GM12873 (cell line): ENCODE data around the gene OR51B5.

Source experiments
- TF ChIP-seq, protein P1 (sequence below): IDR thresholded peaks from 2 replicates; pipeline ENCODE4 v1.5.1; 2012; ENCODE audit warnings: low read depth, mild to moderate bottlenecking, moderate library complexity, low read length, control low read depth; ENCODE audit not compliant: insufficient read depth; ENCODE audit errors: missing control alignments

The OR51B5 gene

GRCh38 chr11:5368502-5369043 lies 25.2 kb upstream of the OR51B5 start:
- TF ChIP-seq, protein P1, sequence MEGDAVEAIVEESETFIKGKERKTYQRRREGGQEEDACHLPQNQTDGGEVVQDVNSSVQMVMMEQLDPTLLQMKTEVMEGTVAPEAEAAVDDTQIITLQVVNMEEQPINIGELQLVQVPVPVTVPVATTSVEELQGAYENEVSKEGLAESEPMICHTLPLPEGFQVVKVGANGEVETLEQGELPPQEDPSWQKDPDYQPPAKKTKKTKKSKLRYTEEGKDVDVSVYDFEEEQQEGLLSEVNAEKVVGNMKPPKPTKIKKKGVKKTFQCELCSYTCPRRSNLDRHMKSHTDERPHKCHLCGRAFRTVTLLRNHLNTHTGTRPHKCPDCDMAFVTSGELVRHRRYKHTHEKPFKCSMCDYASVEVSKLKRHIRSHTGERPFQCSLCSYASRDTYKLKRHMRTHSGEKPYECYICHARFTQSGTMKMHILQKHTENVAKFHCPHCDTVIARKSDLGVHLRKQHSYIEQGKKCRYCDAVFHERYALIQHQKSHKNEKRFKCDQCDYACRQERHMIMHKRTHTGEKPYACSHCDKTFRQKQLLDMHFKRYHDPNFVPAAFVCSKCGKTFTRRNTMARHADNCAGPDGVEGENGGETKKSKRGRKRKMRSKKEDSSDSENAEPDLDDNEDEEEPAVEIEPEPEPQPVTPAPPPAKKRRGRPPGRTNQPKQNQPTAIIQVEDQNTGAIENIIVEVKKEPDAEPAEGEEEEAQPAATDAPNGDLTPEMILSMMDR = no peak

DNA sequence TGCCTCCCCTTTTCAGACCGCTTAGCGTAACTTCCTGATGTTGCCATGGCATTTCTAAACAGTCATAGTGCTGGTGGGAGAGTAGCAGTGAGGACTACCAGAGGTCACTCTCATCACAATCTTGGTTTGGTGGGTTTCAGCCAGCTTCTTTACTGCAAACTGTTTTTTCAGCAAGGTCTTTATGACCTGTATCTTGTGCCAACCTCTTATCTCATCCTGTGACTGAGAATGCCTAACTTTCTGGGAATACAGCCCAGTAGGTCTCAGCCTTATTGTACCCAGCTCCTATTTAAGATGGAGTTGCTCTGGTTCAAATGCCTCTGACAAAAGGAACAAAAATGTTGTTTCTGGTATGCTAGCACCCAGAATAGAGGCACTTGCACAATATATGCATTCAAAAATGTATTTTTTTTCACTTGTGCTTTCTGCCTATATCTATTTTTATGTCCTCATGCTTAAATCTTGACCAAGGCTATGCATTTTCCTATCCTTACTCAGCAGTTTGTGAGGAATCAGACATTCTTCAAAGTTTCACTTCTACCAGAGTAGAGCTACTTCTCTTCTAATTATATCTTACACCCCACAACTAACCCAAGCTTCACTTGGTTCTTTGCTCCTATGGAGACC lies 24.2 kb upstream of the OR51B5 start:
- TF ChIP-seq, protein P1 = no peak

GRCh38 chr11:5366856-5367255 lies 23.5 kb upstream of the OR51B5 start:
- TF ChIP-seq, protein P1 = no peak

DNA sequence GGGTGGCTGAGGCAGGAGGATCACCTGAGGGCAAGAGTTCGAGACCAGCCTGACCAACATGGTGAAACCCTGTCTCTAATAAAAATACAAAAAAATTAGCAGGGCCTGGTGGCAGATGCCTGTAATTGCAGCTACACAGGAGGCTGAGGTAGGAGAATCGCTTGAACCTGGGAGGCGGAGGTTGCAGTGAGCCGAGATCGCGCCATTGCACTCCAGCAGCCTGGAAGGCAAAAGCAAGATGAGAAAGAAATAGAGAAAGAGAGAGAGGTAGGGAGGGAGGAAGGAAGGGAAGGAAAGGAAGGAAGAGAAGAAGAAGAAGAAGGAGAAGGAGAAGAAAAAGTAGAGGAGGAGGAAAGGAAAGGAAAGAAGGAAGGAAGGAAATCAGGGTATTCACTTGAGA lies 23.0 kb upstream of the OR51B5 start:
- TF ChIP-seq, protein P1 = peak; percentile 21

GRCh38 chr11:5364214-5364613 lies 20.9 kb upstream of the OR51B5 start:
- TF ChIP-seq, protein P1 = no peak

DNA sequence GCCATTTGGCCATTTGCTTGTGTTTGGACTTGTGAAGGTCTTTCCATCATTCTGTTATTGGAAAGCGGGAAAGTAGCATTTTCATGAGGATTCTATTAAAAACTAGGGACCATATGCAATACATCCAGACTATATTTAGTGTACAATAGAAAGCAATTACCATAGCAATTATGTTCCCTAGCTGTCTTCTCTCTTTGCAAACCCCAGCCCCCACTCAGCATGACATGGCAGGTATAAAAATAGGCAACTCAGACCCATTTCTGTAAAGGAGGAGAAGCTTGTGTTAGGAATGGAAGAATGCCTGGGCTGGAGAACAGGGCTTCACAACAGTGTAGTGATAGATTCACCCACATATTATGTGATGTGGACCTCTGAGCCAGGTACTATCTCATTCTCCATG lies 20.4 kb upstream of the OR51B5 start:
- TF ChIP-seq, protein P1 = no peak

- TF ChIP-seq, protein P1 = no peak
Measured at GRCh38 chr11:5362017-5362625, 18.8 kb upstream of the OR51B5 start.
